HEK293 (cell line): ENCODE data around the gene ERCC1.

Experiments used
- AEBP2 ChIP-seq: fragments of 450-650 bp; formaldehyde crosslinking; IDR thresholded peaks from 2 replicates; pipeline ENCODE4 v1.5.1; 2016; ENCODE audit warnings: missing biosample characterization, missing genetic modification characterization, borderline replicate concordance
- CTCF ChIP-seq: fragments of 450-650 bp; formaldehyde crosslinking; IDR thresholded peaks from 2 replicates; pipeline ENCODE4 v1.5.1; 2016; ENCODE audit warnings: missing biosample characterization, missing genetic modification characterization
- ELK4 ChIP-seq: IDR thresholded peaks from 2 replicates; pipeline ENCODE4 v1.6.1; 2011; ENCODE audit warnings: mild to moderate bottlenecking, low read depth, low read length, borderline replicate concordance
- HOXC10 ChIP-seq: sonication (generic); formaldehyde crosslinking; IDR thresholded peaks from 2 replicates; pipeline ENCODE4 v1.8.1; 2023; ENCODE audit warnings: mild to moderate bottlenecking, missing genetic modification reagents
- KLF10 ChIP-seq: fragments of 450-650 bp; IDR thresholded peaks from 2 replicates; pipeline ENCODE4 v1.5.1; 2018; ENCODE audit warnings: missing biosample characterization, mild to moderate bottlenecking, missing genetic modification characterization
- KLF7 ChIP-seq: fragments of 450-650 bp; formaldehyde crosslinking; IDR thresholded peaks from 2 replicates; pipeline ENCODE4 v1.5.1; 2016; ENCODE audit warnings: missing biosample characterization, missing genetic modification characterization, borderline replicate concordance
- SETDB1 ChIP-seq: IDR thresholded peaks from one replicate; pipeline ENCODE4 v1.6.1; 2017; ENCODE audit warnings: mild to moderate bottlenecking, low read length, moderate library complexity, mixed read lengths; ENCODE audit not compliant: insufficient read length
- SP7 ChIP-seq: fragments of 450-650 bp; formaldehyde crosslinking; IDR thresholded peaks from 2 replicates; pipeline ENCODE4 v1.5.1; 2016; ENCODE audit warnings: missing biosample characterization, missing genetic modification characterization
- TCF7L2 ChIP-seq: IDR thresholded peaks from 2 replicates; pipeline ENCODE4 v1.6.1; 2011; ENCODE audit warnings: low read depth, mild to moderate bottlenecking, inconsistent platforms, low read length, moderate library complexity, borderline replicate concordance
- ZBTB1 ChIP-seq: fragments of 450-650 bp; formaldehyde crosslinking; IDR thresholded peaks from 2 replicates; pipeline ENCODE4 v1.5.1; 2016; ENCODE audit warnings: missing biosample characterization, missing genetic modification characterization
- ZBTB8A ChIP-seq: fragments of 450-650 bp; formaldehyde crosslinking; IDR thresholded peaks from 2 replicates; pipeline ENCODE4 v1.5.1; 2016; ENCODE audit warnings: missing biosample characterization, missing genetic modification characterization
- ZNF16 ChIP-seq: fragments of 450-650 bp; formaldehyde crosslinking; IDR thresholded peaks from 2 replicates; pipeline ENCODE4 v1.5.1; 2016; ENCODE audit warnings: low read depth, missing biosample characterization, missing genetic modification characterization
- ZNF433 ChIP-seq: fragments of 450-650 bp; formaldehyde crosslinking; IDR thresholded peaks from 2 replicates; pipeline ENCODE4 v1.5.1; 2016; ENCODE audit warnings: missing biosample characterization, missing genetic modification characterization, low read depth
- ZNF501 ChIP-seq: fragments of 450-650 bp; formaldehyde crosslinking; IDR thresholded peaks from 2 replicates; pipeline ENCODE4 v1.5.1; 2016; ENCODE audit warnings: missing biosample characterization, missing genetic modification characterization
- ZNF518A ChIP-seq: fragments of 450-650 bp; formaldehyde crosslinking; conservative IDR thresholded peaks from 2 replicates; pipeline ENCODE4 v1.5.1; 2016; ENCODE audit warnings: low read depth, missing biosample characterization, missing genetic modification characterization
- ZNF530 ChIP-seq: fragments of 450-650 bp; formaldehyde crosslinking; IDR thresholded peaks from 2 replicates; pipeline ENCODE4 v1.5.1; 2016; ENCODE audit warnings: low read depth, missing biosample characterization, missing genetic modification characterization
- ZNF585B ChIP-seq: fragments of 450-650 bp; formaldehyde crosslinking; IDR thresholded peaks from 2 replicates; pipeline ENCODE4 v1.5.1; 2016; ENCODE audit warnings: missing biosample characterization, missing genetic modification characterization
- ZNF621 ChIP-seq: fragments of 450-650 bp; formaldehyde crosslinking; IDR thresholded peaks from 2 replicates; pipeline ENCODE4 v1.5.1; 2017; ENCODE audit warnings: missing biosample characterization, missing genetic modification characterization
- ZNF670 ChIP-seq: fragments of 450-650 bp; formaldehyde crosslinking; IDR thresholded peaks from 2 replicates; pipeline ENCODE4 v1.5.1; 2016; ENCODE audit warnings: missing biosample characterization, missing genetic modification characterization, low read depth
- ZNF704 ChIP-seq: fragments of 450-650 bp; formaldehyde crosslinking; IDR thresholded peaks from 2 replicates; pipeline ENCODE4 v1.5.1; 2016; ENCODE audit warnings: missing biosample characterization, missing genetic modification characterization
- ZNF776 ChIP-seq: fragments of 450-650 bp; formaldehyde crosslinking; IDR thresholded peaks from 2 replicates; pipeline ENCODE4 v1.5.0; 2017; ENCODE audit warnings: missing biosample characterization, missing genetic modification characterization, borderline replicate concordance
- ZSCAN18 ChIP-seq: fragments of 450-650 bp; formaldehyde crosslinking; IDR thresholded peaks from 2 replicates; pipeline ENCODE4 v1.5.1; 2016; ENCODE audit warnings: missing biosample characterization, missing genetic modification characterization
- ZSCAN4 ChIP-seq: fragments of 450-650 bp; formaldehyde crosslinking; IDR thresholded peaks from 2 replicates; pipeline ENCODE4 v1.5.1; 2017; ENCODE audit warnings: missing biosample characterization, missing genetic modification characterization

The ERCC1 gene

GRCh38 chr19:45423589-45424190, at the start of gene ERCC1 (continued):
- TF ChIP-seq HOXC10 (CRISPR knock-in tag) (no peak), ZBTB1 (tag by site-specific recombination) (no peak), ZNF670 (no peak), ZBTB8A (tag by site-specific recombination) (peak; percentile 54), AEBP2 (tag by site-specific recombination) (no peak), SETDB1 (no peak), TCF7L2 (no peak), ZNF530 (no peak), ELK4 (no peak; the same call in 1 of the 2 replicates), ZNF585B (no peak), KLF10 (peak; percentile 77; the same call in 1 of the 2 replicates), ZNF704 (tag by site-specific recombination) (no peak), ZNF433 (tag by site-specific recombination) (no peak), SP7 (tag by site-specific recombination) (peak; percentile 84), ZNF16 (tag by site-specific recombination) (no peak), ZSCAN4 (no peak), ZNF518A (tag by site-specific recombination) (peak; percentile 59), ZSCAN18 (tag by site-specific recombination) (0 out of 2 replicates have a peak, but pooled peaks have one; percentile 9), CTCF (tag by site-specific recombination) (no peak), ZNF501 (tag by site-specific recombination) (peak; percentile 60), ZNF621 (no peak), KLF7 (tag by site-specific recombination) (no peak), ZNF776 (tag by site-specific recombination) (no peak)
